ENCODE data around the gene COL26A1. TPM values are rescaled to one million over a fixed set of nuclear protein-coding genes. Genes with fewer than 3 reads are reported as not detected.

COL26A1 gene
- total RNA-seq, 1 experiment from 2014 or later, result not detected

DNA sequence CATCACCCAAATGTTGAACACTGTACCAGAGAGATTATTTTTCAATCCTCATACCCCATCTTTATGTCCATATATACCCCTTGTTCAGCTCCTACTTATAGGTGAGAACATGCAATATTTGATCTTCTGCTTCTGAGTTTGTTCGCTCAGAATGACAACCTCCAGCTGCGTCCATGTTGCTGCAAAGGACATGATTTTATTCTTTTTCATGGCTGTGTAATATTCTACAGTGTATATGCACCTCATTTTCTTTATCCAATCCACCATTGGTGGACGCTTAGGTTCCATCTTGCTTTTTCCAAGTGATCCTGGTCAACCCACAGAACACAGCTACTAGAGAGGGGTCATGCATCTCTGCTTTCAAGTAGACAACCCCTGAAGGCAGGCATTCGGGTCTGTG lies 166.9 kb downstream of the COL26A1 start:
- H3K9ac ChIP-seq (ENCODE audit: low read length), result no peak overlapping the region
- peaks cover 3% of the 10 kb centered on the region; the same call in 1 of the 2 replicates for H3K9me3 ChIP-seq (ENCODE audit: low read length)
- peaks cover 8% of the 10 kb centered on the region for H3K4me1 ChIP-seq (ENCODE audit: insufficient read depth, low read length)
- ChIA-PET POLR2A (ENCODE audit: unreplicated experiment) (interaction anchor here (0.6 kb wide), 1 partner anchor 1539 kb away, joined by 3 read pairs; no protein-coding TSS in a partner anchor), CTCF (no interaction called here)
- TF ChIP-seq EZH2phosphoT487 (IDR thresholded peaks at IDR 0.05; ENCODE audit: borderline replicate concordance, low read length) (no peak), EZH2 (IDR thresholded peaks at IDR 0.05; ENCODE audit: low read length, unreplicated experiment) (no peak)
- TF ChIP-seq, protein P1, sequence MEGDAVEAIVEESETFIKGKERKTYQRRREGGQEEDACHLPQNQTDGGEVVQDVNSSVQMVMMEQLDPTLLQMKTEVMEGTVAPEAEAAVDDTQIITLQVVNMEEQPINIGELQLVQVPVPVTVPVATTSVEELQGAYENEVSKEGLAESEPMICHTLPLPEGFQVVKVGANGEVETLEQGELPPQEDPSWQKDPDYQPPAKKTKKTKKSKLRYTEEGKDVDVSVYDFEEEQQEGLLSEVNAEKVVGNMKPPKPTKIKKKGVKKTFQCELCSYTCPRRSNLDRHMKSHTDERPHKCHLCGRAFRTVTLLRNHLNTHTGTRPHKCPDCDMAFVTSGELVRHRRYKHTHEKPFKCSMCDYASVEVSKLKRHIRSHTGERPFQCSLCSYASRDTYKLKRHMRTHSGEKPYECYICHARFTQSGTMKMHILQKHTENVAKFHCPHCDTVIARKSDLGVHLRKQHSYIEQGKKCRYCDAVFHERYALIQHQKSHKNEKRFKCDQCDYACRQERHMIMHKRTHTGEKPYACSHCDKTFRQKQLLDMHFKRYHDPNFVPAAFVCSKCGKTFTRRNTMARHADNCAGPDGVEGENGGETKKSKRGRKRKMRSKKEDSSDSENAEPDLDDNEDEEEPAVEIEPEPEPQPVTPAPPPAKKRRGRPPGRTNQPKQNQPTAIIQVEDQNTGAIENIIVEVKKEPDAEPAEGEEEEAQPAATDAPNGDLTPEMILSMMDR (conservative IDR thresholded peaks at IDR 0.05; ENCODE audit: low read depth, low read length), result no peak
- no peaks in the 10 kb centered on the region for H3K79me2 ChIP-seq (ENCODE audit: low read length)
- H3K4me2 ChIP-seq (ENCODE audit: low read length), result no peak overlapping the region
- no peak overlapping the region for H2AFZ ChIP-seq (ENCODE audit: low read length)
- DNase-seq, result no peak
- no peaks in the 10 kb centered on the region for H4K20me1 ChIP-seq (ENCODE audit: low read length)
- H3K27ac ChIP-seq (ENCODE audit: low read length), result no peak overlapping the region
- no peak for ATAC-seq
- BruUV-seq (replicated peaks), result no TSS peak
- no peaks in the 10 kb centered on the region for H3F3A ChIP-seq (ENCODE audit: low read length, unreplicated experiment)
- no peaks in the 10 kb centered on the region for H3K36me3 ChIP-seq (ENCODE audit: low read depth, low read length)
- no peaks in the 10 kb centered on the region for H3K9me2 ChIP-seq (replicated peaks; ENCODE audit: low read length)
- H3K4me3 ChIP-seq (ENCODE audit: low read length), result no peak overlapping the region
- intact Hi-C loops (cut with micrococcal nuclease), result no loop called here
- H3K27me3 ChIP-seq (ENCODE audit: low read length), result no peaks in the 10 kb centered on the region

DNA sequence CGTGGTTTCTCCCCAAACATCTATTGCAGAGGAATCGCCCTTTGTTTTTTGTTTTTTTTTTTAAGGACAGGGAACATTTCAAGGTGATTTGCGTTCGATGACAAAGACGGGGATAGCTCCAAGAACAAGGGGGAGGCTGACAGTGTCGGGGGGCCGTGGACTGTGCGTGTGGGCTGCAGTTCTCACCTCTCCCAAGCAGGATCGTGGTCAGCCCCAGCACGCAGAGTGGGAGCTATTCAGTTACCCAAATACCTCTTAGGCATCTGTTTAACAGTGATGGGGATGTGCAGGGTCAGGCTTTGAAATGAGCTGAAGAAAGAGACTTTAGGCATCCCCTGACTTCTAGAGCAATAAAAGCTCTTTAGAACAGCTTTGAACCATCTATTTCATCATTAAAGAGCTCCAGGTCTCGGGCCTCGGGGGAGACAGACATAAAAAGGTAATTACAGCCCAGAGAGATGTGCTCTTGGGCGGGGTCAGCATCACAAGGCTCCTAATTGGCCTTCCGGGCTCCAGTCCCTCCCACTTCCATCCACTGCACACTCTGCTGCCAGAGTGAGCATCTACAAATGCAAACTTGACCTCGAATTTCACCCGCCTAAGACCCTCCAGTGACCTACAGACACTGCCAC lies 169.2 kb downstream of the COL26A1 start:
- no peak overlapping the region for H3K9ac ChIP-seq (ENCODE audit: low read length)
- TF ChIP-seq, protein P1 (conservative IDR thresholded peaks at IDR 0.05; ENCODE audit: low read depth, low read length), result no peak
- no peaks in the 10 kb centered on the region for H3K9me2 ChIP-seq (replicated peaks; ENCODE audit: low read length)
- POLR2A ChIA-PET (ENCODE audit: unreplicated experiment), result no interaction called here
- CTCF ChIA-PET, result no interaction called here
- peaks cover 8% of the 10 kb centered on the region for H3K4me1 ChIP-seq (ENCODE audit: insufficient read depth, low read length)
- no TSS peak for BruUV-seq (replicated peaks)
- H3K4me3 ChIP-seq (ENCODE audit: low read length), result no peak overlapping the region
- H3K79me2 ChIP-seq (ENCODE audit: low read length), result no peaks in the 10 kb centered on the region
- intact Hi-C loops (cut with micrococcal nuclease), result no loop called here
- no peaks in the 10 kb centered on the region for H3K9me3 ChIP-seq (ENCODE audit: low read length)
- no peaks in the 10 kb centered on the region for H3K36me3 ChIP-seq (ENCODE audit: low read depth, low read length)
- no peak for ATAC-seq
- H4K20me1 ChIP-seq (ENCODE audit: low read length), result no peaks in the 10 kb centered on the region
- DNase-seq, result no peak
- H3K27ac ChIP-seq (ENCODE audit: low read length), result no peak overlapping the region
- H2AFZ ChIP-seq (ENCODE audit: low read length), result no peak overlapping the region
- H3K4me2 ChIP-seq (ENCODE audit: low read length), result no peak overlapping the region
- H3K27me3 ChIP-seq (ENCODE audit: low read length), result no peaks in the 10 kb centered on the region
- no peaks in the 10 kb centered on the region for H3F3A ChIP-seq (ENCODE audit: low read length, unreplicated experiment)

DNA sequence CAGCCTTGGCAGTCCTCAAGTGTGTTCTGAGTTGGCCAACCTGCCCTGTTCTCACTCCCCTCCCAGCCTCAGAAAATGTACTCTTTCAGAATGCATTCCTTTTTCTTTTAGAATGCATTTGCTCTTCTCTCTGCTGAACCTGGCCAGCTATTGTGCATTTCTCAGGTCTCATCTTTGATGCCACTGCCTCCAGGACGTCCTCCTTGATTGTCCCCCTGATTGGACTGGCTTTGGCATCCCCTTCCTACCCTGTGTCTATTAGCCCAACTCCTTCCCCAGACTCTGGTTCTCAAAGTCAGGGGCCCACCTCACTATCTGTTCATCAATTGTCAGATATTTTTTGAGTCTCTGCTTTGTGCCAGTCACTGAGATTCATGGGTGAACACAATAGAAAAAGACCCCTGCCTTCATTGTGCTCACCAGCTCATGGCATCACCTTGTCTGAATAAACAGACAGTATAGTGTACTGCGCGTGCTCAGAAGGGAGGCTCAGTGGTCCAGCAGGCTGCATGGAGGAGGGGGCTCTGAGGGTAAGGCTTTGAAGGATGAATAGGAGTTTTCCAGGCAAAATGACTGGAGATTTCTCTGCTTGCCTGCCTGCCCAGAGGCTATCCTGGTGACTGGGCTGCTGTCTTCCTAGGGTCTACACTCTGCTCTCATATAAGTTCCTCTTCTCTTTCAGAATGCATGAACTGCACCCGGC lies 169.9 kb downstream of the COL26A1 start:
- no peaks in the 10 kb centered on the region for H3K9me2 ChIP-seq (replicated peaks; ENCODE audit: low read length)
- H3K27me3 ChIP-seq (ENCODE audit: low read length), result no peaks in the 10 kb centered on the region
- no peak overlapping the region for H2AFZ ChIP-seq (ENCODE audit: low read length)
- H4K20me1 ChIP-seq (ENCODE audit: low read length), result no peaks in the 10 kb centered on the region
- no peak overlapping the region for H3K4me3 ChIP-seq (ENCODE audit: low read length)
- H3K4me1 ChIP-seq (ENCODE audit: insufficient read depth, low read length), result peaks cover 7% of the 10 kb centered on the region
- TF ChIP-seq, protein P1 (conservative IDR thresholded peaks at IDR 0.05; ENCODE audit: low read depth, low read length), result no peak
- TF ChIP-seq EZH2phosphoT487 (IDR thresholded peaks at IDR 0.05; ENCODE audit: borderline replicate concordance, low read length) (no peak), EZH2 (IDR thresholded peaks at IDR 0.05; ENCODE audit: low read length, unreplicated experiment) (no peak)
- H3F3A ChIP-seq (ENCODE audit: low read length, unreplicated experiment), result no peaks in the 10 kb centered on the region
- no peak overlapping the region for H3K27ac ChIP-seq (ENCODE audit: low read length)
- H3K36me3 ChIP-seq (ENCODE audit: low read depth, low read length), result no peaks in the 10 kb centered on the region
- ATAC-seq (no peak), DNase-seq (no peak)
- BruUV-seq (replicated peaks), result no TSS peak
- H3K9ac ChIP-seq (ENCODE audit: low read length), result no peak overlapping the region
- CTCF ChIA-PET, result no interaction called here
- H3K9me3 ChIP-seq (ENCODE audit: low read length), result no peaks in the 10 kb centered on the region
- no peaks in the 10 kb centered on the region for H3K79me2 ChIP-seq (ENCODE audit: low read length)
- POLR2A ChIA-PET (ENCODE audit: unreplicated experiment), result no interaction called here
- H3K4me2 ChIP-seq (ENCODE audit: low read length), result no peak overlapping the region
- intact Hi-C loops (cut with micrococcal nuclease), result no loop called here

Measured in PC-3 (cell line).